Measurements from ENCODE around the gene ACACA.
"Not testable (repeated sequence)": the region's sequence is repeated elsewhere in the genome, so short reads cannot be mapped to it uniquely, and the experiment has no call there.

Gene ACACA

DNA sequence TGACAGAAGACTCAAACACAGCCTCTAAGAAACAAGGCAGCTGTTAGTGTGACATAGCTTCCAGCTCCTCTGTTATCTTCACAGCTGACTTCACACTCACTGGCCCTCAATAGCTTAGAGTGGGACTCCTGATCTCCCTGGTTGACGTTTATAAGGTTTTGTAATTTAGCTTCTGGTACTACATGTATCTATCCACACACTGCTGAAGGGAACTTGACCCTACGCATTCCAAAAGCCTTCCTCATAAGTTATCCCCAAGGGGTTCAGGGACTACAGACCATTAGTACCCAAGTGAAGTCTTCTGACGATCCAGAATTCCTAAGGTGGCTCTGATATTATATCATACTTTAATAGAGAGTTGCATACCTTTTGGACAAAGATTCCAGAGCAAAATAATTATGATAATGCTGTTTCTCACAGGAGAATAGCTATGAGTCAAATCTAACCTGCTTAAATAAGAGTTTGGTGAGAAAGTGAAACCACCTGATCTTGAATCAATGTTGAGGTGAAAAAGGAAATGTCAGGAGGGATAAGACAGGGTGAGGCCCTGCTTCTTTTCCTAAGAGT is 14.5 kb downstream of the ACACA start:
- DNase-seq = no peak

DNA sequence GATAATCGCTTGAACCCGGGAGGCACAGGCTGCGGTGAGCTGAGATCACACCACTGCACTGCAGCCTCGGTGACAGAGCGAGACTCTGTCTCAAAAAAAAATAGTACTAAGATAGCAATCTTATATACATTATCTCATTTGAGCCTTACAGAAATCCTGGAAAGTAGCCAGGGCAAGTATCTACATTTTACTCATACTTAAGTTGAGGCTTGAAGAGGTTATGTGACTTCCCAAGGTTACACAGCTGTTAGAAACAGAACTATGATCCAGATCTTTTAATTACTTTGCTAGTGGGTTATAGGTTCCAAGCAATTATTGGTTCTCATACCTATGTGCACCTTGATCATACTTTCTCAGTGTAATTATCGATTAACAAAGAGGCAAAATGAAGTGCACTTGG is 15.5 kb downstream of the ACACA start:
- no peak for DNase-seq

GRCh38 chr17:37389160-37389559 is 17.5 kb downstream of the ACACA start:
- DNase-seq = no peak

DNA sequence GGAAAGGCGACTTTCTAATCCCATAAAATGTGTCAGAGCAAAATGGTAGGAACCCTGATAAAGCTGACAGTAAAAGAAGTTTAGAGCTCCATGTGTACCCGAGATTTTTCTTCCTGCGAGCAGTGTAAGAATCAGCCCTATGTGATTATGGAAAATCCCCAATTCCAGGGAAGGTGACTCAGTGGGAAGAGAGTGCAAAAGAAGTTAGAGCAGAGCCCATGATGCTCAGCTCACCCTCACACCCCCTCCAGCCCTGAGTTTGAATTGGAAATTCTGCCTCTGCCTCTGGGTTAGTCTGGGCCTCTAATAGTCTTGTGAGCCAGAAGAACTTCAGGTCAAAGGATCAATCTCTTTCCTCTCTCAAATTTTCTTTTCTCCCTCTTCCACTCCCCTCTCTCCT is 18.4 kb downstream of the ACACA start:
- no peak for DNase-seq

GRCh38 chr17:37386462-37386861 is 20.2 kb downstream of the ACACA start:
- no peak for DNase-seq

DNA sequence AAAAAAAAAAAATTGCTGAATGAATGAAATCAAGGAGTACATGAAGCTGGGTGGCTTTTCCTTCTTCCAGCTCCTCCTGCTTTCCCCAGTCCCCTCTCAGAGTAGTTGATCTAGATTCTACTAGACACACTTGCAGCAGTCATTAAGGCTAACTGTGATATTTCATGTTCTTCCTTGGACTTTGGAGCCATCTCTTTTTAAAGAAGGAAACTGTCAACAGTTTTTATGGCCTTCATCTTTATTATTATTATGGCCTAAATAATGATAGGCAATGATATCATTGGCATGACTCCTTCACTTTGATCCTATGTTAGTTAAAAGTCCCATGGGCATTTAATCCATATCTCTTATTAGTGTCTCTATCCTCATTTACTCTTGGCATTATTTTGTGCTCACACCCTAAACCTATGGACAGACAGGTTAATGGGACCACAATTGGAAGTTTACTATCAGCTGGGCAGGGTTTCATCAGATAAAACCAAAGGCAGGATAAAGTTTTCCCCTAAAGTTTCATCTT is 21.1 kb downstream of the ACACA start:
- DNase-seq = no peak

- no peak for DNase-seq
Measured at GRCh38 chr17:37384560-37385149, 22.0 kb downstream of the ACACA start.

DNA sequence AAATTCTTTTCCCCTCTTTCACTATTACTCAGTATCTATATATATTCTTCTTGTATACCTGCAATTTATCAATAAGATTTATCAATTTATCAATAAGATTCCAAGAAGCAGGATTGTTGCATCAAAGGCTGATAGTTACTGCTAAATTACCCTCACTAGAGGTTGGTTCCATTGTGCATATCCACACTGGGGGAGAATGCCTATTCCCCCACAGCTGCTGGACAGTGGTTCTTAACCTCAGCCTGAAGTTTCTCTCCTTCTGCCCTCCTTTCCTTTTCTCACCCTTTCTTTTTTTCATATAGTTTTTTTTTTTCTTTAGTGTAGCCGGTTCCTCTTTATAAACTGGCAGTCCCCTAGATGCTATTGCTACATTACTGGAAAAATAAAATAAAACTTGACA is 24.6 kb downstream of the ACACA start:
- no peak for DNase-seq

- no peak for DNase-seq
Measured at GRCh38 chr17:37375706-37376105, 30.9 kb downstream of the ACACA start, which contains the start of gene C17orf78. Gene C17orf78, plus strand, starts transcription at chr17:37375985. Its CDS starts 108 bp downstream, at chr17:37376093.

DNA sequence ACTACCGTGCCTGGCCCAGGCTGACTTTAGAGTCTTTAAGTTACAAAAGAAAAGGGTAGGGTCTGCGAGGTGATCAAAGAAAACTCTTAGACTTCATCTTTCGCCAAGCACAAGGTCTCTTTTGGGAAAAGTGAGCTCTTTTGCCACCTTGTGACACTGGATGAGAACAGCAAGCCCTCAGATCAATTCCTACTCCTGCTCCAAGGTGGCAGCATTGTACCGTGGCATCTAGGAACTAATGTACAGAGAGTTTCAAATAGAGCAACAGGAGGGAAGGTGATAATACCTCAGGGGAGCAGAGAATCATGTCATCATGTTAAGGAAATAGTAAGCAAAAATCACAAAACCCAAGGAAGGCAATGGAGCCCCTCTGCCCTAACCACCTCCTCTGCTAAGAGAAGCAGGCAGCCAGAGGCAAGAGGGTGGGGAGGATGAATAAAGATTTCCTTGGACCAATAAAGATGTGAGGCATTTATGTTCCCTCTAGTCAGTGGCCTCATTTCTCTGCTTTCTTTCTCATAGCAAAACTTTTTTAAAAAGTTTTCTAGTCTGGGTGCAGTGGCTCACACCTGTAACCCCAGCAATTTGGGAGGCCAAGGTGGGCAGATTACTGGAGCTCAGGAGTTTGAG is 33.0 kb downstream of the ACACA start:
- DNase-seq = no peak

- no peak for DNase-seq
Measured at GRCh38 chr17:37368577-37368976, 38.1 kb downstream of the ACACA start.

GRCh38 chr17:37365589-37365988 is 41.0 kb downstream of the ACACA start:
- DNase-seq = no peak

DNA sequence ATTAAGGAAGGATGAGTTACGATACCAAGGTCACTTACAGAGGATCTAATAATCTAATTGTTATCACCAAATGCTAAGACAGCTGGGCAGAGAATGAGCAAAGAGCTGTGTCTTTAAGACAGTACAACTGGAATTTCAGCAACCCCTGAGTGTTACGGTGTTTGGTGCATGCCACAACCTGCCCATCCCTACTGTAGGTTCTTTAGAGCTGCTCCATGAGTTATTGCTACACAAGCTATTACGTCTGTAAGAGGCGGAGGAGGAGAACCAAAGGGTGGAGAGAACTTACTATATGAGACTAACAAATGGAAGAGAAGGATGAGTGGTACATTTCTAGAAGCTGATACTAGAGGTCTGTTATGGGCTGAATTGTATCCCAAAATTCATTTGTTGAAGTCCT is 45.1 kb downstream of the ACACA start:
- no peak for DNase-seq

DNA sequence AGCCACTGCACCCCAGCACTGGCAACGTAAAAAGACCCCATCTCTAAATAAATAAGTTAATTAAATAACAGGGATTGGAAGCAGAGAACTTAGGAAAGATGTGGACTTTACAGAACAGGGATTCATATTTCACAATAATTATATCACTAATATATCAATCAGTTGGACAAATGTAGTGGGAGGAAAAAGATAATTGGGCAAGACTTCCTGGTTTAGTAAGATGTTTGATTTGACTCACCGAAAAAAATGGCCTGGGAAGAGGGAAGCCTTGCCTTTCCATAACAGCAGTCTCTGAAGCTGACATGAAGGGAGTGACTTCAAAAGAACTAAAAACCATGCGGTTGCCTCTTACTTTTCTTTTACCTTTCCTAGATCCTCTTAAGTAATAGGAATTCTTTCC is 46.0 kb downstream of the ACACA start:
- DNase-seq = no peak

GRCh38 chr17:37359682-37360188 is 46.9 kb downstream of the ACACA start:
- no peak for DNase-seq

DNA sequence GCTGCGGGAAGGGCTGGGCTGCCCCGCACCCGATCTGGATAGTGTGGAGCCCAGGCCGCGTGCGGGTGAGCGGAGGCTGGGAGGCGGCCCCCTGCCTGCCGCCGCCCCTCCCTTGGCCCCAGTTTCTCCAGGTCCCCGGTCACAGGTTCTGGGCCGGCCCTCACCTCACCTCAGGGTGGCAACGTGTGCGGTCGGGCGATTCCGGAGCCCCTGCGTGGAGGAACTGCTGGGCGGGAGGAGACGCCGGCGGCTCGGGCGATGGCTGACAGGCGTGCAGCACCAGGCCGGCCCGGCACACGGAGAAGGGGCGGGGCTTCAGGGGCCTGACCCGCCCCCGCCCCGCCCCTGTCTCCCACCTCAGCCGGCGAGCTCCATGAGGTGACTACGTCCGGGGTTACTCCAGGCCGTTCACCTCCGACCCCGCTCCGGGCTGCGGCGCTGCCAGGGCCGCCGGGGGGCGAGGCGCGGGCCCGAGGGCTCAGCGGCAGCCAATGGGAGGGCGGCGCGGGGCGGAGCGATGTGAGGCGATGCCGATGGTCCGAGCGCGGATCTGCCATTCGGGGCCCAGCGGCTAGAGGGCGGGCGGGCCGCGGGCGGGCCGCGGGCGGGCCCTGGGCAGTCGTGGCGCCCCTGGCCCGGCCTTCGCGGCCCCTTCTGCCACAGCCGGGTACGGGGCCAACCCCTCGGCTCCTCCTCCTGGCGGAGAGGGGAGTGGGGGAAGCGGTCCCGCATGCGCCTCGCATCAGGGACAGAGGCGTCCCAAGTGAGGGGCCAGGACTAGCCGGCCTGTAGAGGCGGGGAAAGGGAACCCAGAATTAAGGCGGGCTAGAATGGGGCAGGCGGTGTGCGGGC is 47.6 kb downstream of the ACACA start:
- DNase-seq = peak; percentile 96

GRCh38 chr17:37358098-37358829 is 48.4 kb downstream of the ACACA start:
- no peak for DNase-seq

- not testable (repeated sequence) for DNase-seq
Measured at GRCh38 chr17:37356796-37357569, 49.7 kb downstream of the ACACA start.

DNA sequence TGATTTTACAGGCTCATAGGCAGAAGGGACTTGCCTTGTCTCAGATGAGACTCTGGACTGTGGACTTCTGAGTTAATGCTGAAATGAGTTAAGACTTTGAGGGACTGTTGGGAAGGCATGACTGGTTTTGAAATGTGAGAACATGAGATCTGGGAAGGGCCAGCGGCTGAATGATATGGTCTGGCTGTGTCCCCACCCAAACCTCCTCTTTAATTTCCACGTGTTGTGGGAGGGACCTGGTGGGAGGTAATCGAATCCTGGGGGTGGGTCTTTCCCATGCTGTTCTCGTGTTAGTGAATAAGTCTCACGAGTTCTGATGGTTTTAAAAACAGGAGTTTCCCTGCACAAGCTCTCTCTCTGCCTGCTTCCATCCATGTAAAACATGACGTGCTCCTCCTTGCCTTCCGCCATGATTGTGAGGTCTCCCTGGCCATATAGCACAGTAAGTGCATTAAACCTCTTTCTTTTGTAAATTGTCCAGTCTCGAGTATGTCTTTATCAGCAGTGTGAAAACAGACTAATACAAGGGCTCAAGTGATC is 59.7 kb downstream of the ACACA start:
- not testable (repeated sequence) for DNase-seq

- no peak for DNase-seq
Measured at GRCh38 chr17:37344519-37344918, 62.1 kb downstream of the ACACA start.

GRCh38 chr17:37342589-37342988 is 64.0 kb downstream of the ACACA start:
- DNase-seq = no peak

Measured in activated gamma-delta T cell (primary cell).